ENCODE data around the gene AGRN.
"Not testable (repeated sequence)": the region's sequence is repeated elsewhere in the genome, so short reads cannot be mapped to it uniquely, and the experiment has no call there.

AGRN gene

GRCh38 chr1:1083416-1084371, 63.8 kb downstream of the AGRN start:
- no peak for DNase-seq

- no peak for DNase-seq
These were observed 64.7 kb downstream of the AGRN start for GRCh38 chr1:1084372-1085170.

GRCh38 chr1:1085171-1085841, 65.4 kb downstream of the AGRN start:
- no peak for DNase-seq

GRCh38 chr1:1085911-1086841, 66.3 kb downstream of the AGRN start:
- no peak for DNase-seq

- no peak for DNase-seq
These were observed 67.0 kb downstream of the AGRN start for GRCh38 chr1:1086911-1087341.

- no peak for DNase-seq
These were observed 67.6 kb downstream of the AGRN start for GRCh38 chr1:1087351-1088028.

- DNase-seq: no peak
These were observed 68.3 kb downstream of the AGRN start for GRCh38 chr1:1088029-1088800.

- DNase-seq: no peak
These were observed 69.1 kb downstream of the AGRN start for GRCh38 chr1:1088801-1089680.

- DNase-seq: no peak
These were observed 70.0 kb downstream of the AGRN start for GRCh38 chr1:1089731-1090423.

GRCh38 chr1:1090424-1091343, 70.8 kb downstream of the AGRN start:
- no peak for DNase-seq

GRCh38 chr1:1091344-1092148, 71.6 kb downstream of the AGRN start:
- no peak for DNase-seq

- DNase-seq: no peak
These were observed 72.4 kb downstream of the AGRN start for GRCh38 chr1:1092149-1092855.

- DNase-seq: no peak
These were observed 73.1 kb downstream of the AGRN start for GRCh38 chr1:1092894-1093609.

- no peak for DNase-seq
These were observed 73.7 kb downstream of the AGRN start for GRCh38 chr1:1093610-1093943.

GRCh38 chr1:1094981-1095380, 75.1 kb downstream of the AGRN start:
- DNase-seq: no peak

GRCh38 chr1:1096136-1096535, 76.2 kb downstream of the AGRN start:
- DNase-seq: not testable (repeated sequence)
